Progenitor cell of endocrine pancreas (in vitro differentiated cells): ENCODE data around the gene NGF. TPM values are rescaled to one million over a fixed set of nuclear protein-coding genes. Genes with fewer than 3 reads are reported as not detected.

Experiments
- DNase-seq: peaks from one replicate; pipeline ENCODE4 v3.0.0; 2021; ENCODE audit warnings: low spot score; ENCODE audit not compliant: unreplicated experiment
- H3K27ac Mint-ChIP-seq: 2 replicates; pipeline ENCODE4 v1.8.0; 2021; ENCODE audit warnings: mild to moderate bottlenecking, moderate library complexity, mixed read lengths
- H3K27me3 Mint-ChIP-seq: 2 replicates; pipeline ENCODE4 v1.8.0; 2021; ENCODE audit warnings: mixed read lengths
- H3K36me3 Mint-ChIP-seq: 2 replicates; pipeline ENCODE4 v1.8.0; 2022; ENCODE audit warnings: mixed read lengths; ENCODE audit not compliant: insufficient read depth
- H3K4me1 Mint-ChIP-seq: 2 replicates; pipeline ENCODE4 v1.8.0; 2021; ENCODE audit warnings: low read depth, mixed read lengths
- H3K4me3 Mint-ChIP-seq: 2 replicates; pipeline ENCODE4 v1.8.0; 2021; ENCODE audit warnings: low read depth, mild to moderate bottlenecking, moderate library complexity, mixed read lengths
- H3K9me3 Mint-ChIP-seq: 2 replicates; pipeline ENCODE4 v1.8.0; 2021; ENCODE audit warnings: low read depth, mixed read lengths
- total RNA-seq: library from RNA; stranded (reverse); gene quantifications from 2 replicates; pipeline ENCODE4 v1.2.1, GENCODE V29; 2021
- TF ChIP-seq, protein P1 (sequence below): fragments of 200-600 bp; sonication (generic); IDR thresholded peaks from one replicate; pipeline ENCODE4 v1.5.0; 2021; ENCODE audit warnings: antibody characterized with exemption, mild to moderate bottlenecking; ENCODE audit not compliant: unreplicated experiment

Gene NGF
- total RNA-seq, 1 donor from 2014 or later, result 2.2 TPM

DNA sequence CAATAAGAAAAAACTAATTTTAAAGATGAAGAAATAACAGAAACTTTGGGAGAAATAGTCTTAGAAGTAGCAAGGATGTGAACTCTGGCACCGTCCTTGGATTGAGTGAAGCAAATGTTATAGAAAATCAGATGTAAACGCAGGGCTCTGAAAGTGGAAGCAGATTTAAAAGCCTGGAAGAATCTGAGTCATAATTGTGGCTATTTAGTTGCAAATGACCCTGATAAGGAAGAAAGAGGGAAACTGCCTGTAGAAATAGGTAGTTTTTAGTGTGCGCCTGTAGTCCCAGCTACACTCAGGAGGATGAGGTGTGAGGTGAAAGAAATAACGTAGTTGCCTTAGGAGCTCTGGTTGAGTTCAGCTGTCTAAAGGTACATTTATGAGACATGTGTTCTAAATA, 101.0 kb downstream of the NGF start:
- TF ChIP-seq, protein P1, sequence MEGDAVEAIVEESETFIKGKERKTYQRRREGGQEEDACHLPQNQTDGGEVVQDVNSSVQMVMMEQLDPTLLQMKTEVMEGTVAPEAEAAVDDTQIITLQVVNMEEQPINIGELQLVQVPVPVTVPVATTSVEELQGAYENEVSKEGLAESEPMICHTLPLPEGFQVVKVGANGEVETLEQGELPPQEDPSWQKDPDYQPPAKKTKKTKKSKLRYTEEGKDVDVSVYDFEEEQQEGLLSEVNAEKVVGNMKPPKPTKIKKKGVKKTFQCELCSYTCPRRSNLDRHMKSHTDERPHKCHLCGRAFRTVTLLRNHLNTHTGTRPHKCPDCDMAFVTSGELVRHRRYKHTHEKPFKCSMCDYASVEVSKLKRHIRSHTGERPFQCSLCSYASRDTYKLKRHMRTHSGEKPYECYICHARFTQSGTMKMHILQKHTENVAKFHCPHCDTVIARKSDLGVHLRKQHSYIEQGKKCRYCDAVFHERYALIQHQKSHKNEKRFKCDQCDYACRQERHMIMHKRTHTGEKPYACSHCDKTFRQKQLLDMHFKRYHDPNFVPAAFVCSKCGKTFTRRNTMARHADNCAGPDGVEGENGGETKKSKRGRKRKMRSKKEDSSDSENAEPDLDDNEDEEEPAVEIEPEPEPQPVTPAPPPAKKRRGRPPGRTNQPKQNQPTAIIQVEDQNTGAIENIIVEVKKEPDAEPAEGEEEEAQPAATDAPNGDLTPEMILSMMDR, result no peak
- Mint-ChIP-seq H3K4me1 (peaks cover 8% of the 10 kb centered on the region), H3K36me3 (peaks cover 2% of the 10 kb centered on the region), H3K4me3 (no peak overlapping the region), H3K27ac (no peak overlapping the region), H3K9me3 (peaks cover 7% of the 10 kb centered on the region), H3K27me3 (no peaks in the 10 kb centered on the region)
- DNase-seq, result no peak

Other genes with a start within 250 kb of the NGF start
- 22.5 and 27.2 TPM in 2 replicates for gene TSPAN2, start 248.7 kb downstream of the NGF start, total RNA-seq